ENCODE measurements around the gene P2RY13. TPM values are rescaled to one million over a fixed set of nuclear protein-coding genes. Genes with fewer than 3 reads are reported as not detected.

Gene P2RY13
- total and polyA plus RNA-seq, 2 of the 4 experiments (the other 2 are of a cell fraction): not detected

- H4K5ac ChIP-seq (ENCODE audit: low read depth, low read length): 0 out of 2 replicates have a peak overlapping the region, but pooled peaks have one; percentile 46
- no peaks in the 10 kb centered on the region for H3K27me3 ChIP-seq (ENCODE audit: control insufficient read depth, insufficient read depth, low read length)
- H3K4me1 ChIP-seq (ENCODE audit: control insufficient read depth, insufficient read depth, low read length): peaks cover 13% of the 10 kb centered on the region
- H3K4me3 ChIP-seq (ENCODE audit: insufficient read depth, low read depth, low read length): no peak overlapping the region
- peak overlapping the region; percentile 41; the same call in 1 of the 2 replicates for H4K91ac ChIP-seq (ENCODE audit: insufficient read depth, low read depth, low read length)
- peak overlapping the region; percentile 19 to 26; a peak in 2 of 4 replicates for H4K8ac ChIP-seq (ENCODE audit: low read depth in 2 of 2, low read length in 2 of 2)
- H3K9me1 ChIP-seq (ENCODE audit: insufficient read depth, low read length): peaks cover 3% of the 10 kb centered on the region; the same call in 1 of the 2 replicates
- H2BK120ac ChIP-seq (ENCODE audit: low read depth, low read length): peak overlapping the region; percentile 83
- H3K4me2 ChIP-seq (ENCODE audit: low read depth, low read length): peak overlapping the region; percentile 65; the same call in 1 of the 2 replicates
- ATAC-seq (ENCODE audit: low read depth) (no peak), DNase-seq (peak; percentile 41)
- H2AFZ ChIP-seq (replicated peaks; ENCODE audit: low read length, poor library complexity): no peak overlapping the region
- peak overlapping the region; percentile 32; the same call in 1 of the 3 replicates for H2BK15ac ChIP-seq (ENCODE audit: low read depth, low read length)
- no peak overlapping the region for H3K9ac ChIP-seq (ENCODE audit: low read depth, low read length)
- H2AK5ac ChIP-seq (ENCODE audit: low read depth, low read length): peak overlapping the region; percentile 37; the same call in 1 of the 2 replicates
- no peaks in the 10 kb centered on the region for H4K20me1 ChIP-seq (ENCODE audit: insufficient read depth, low read length)
- H3K9me3 ChIP-seq (ENCODE audit: control insufficient read depth, insufficient read depth, low read length): no peaks in the 10 kb centered on the region
- intact Hi-C loops (cut with micrococcal nuclease) (no loop called here), dilution Hi-C loops (cut with HindIII; ENCODE audit: low sequenced_read_pairs, unreplicated experiment) (no loop called here), in situ Hi-C loops (cut with MboI; ENCODE audit: low sequenced_read_pairs) (no loop called here)
- no peak for TF ChIP-seq MAZ (IDR thresholded peaks at IDR 0.05; ENCODE audit: borderline replicate concordance, low read depth, low read length)
- TF ChIP-seq, protein P1, sequence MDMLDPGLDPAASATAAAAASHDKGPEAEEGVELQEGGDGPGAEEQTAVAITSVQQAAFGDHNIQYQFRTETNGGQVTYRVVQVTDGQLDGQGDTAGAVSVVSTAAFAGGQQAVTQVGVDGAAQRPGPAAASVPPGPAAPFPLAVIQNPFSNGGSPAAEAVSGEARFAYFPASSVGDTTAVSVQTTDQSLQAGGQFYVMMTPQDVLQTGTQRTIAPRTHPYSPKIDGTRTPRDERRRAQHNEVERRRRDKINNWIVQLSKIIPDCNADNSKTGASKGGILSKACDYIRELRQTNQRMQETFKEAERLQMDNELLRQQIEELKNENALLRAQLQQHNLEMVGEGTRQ (IDR thresholded peaks at IDR 0.05; ENCODE audit: low read depth, low read length): no peak
- no peak for TF ChIP-seq RCOR1 (IDR thresholded peaks at IDR 0.05; ENCODE audit: insufficient replicate concordance, low read length)
- TF ChIP-seq ELK1 (IDR thresholded peaks at IDR 0.05; ENCODE audit: borderline replicate concordance, low read depth, low read length): no peak
- no peak for TF ChIP-seq BHLHE40 (IDR thresholded peaks at IDR 0.05; ENCODE audit: low read depth, low read length)
- TF ChIP-seq, protein P2, sequence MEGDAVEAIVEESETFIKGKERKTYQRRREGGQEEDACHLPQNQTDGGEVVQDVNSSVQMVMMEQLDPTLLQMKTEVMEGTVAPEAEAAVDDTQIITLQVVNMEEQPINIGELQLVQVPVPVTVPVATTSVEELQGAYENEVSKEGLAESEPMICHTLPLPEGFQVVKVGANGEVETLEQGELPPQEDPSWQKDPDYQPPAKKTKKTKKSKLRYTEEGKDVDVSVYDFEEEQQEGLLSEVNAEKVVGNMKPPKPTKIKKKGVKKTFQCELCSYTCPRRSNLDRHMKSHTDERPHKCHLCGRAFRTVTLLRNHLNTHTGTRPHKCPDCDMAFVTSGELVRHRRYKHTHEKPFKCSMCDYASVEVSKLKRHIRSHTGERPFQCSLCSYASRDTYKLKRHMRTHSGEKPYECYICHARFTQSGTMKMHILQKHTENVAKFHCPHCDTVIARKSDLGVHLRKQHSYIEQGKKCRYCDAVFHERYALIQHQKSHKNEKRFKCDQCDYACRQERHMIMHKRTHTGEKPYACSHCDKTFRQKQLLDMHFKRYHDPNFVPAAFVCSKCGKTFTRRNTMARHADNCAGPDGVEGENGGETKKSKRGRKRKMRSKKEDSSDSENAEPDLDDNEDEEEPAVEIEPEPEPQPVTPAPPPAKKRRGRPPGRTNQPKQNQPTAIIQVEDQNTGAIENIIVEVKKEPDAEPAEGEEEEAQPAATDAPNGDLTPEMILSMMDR (conservative IDR thresholded peaks at IDR 0.05; ENCODE audit: low read depth, low read length): no peak
- no peak for TF ChIP-seq POLR2A (IDR thresholded peaks at IDR 0.05; ENCODE audit: low read depth, low read length)
- no peak for TF ChIP-seq FOS (IDR thresholded peaks at IDR 0.05; ENCODE audit: low read depth, low read length)
- TF ChIP-seq RAD21 (IDR thresholded peaks at IDR 0.05; ENCODE audit: low read length): no peak
- no peak for TF ChIP-seq CHD1 (IDR thresholded peaks at IDR 0.05; ENCODE audit: low read depth, low read length)
- H2BK20ac ChIP-seq (ENCODE audit: low read depth, low read length): peak overlapping the region; percentile 79
- no CpG with 5 or more reads among the region's 4 CpGs for WGBS, 2 experiments (ENCODE audit: extremely low coverage in 2 of 2, insufficient read length in 1 of 2)
- H3K27ac ChIP-seq (ENCODE audit: insufficient read depth, low read length): peak overlapping the region; percentile 44; the same call in 1 of the 2 replicates
- no peak overlapping the region for H2AK9ac ChIP-seq (replicated peaks; ENCODE audit: low read depth, low read length, poor library complexity)
- H3K36me3 ChIP-seq (ENCODE audit: control insufficient read depth, insufficient read depth, low read length): no peaks in the 10 kb centered on the region
- CTCF ChIA-PET: no interaction called here
- no peak overlapping the region for H3K14ac ChIP-seq (replicated peaks; ENCODE audit: low read depth, low read length)
- no TSS peak for BruUV-seq (replicated peaks)
- H2BK5ac ChIP-seq (ENCODE audit: low read depth, low read length, poor library complexity, severe bottlenecking): peak overlapping the region; percentile 57
- no peak overlapping the region for H3K23ac ChIP-seq (ENCODE audit: low read depth, low read length)
- peak overlapping the region; percentile 71 for H3K18ac ChIP-seq (ENCODE audit: low read depth, low read length)
- H3K56ac ChIP-seq (ENCODE audit: extremely low read depth, insufficient read depth, low read length): peak overlapping the region; percentile 1; the same call in 1 of the 2 replicates
- H3K4ac ChIP-seq (ENCODE audit: low read depth, low read length): peak overlapping the region; percentile 62
- H3K79me1 ChIP-seq (ENCODE audit: low read depth in 1 of 2, low read length in 2 of 2): no peaks in the 10 kb centered on the region
- POLR2A ChIA-PET (ENCODE audit: unreplicated experiment): no interaction called here
Measured at GRCh38 chr3:151305775-151306151, 23.6 kb downstream of the P2RY13 start.

Data from IMR-90 (cell line).